Hepatocyte (in vitro differentiated cells): ENCODE results near the gene GBP3.

Experiments used
- EZH2 ChIP-seq: fragments of 200-600 bp; sonication (generic); IDR thresholded peaks from 2 replicates; pipeline ENCODE4 v1.6.1; 2016; ENCODE audit warnings: antibody characterized with exemption, mild to moderate bottlenecking, borderline replicate concordance
- TF ChIP-seq, protein P1 (sequence below): fragments of 200-600 bp; sonication (generic); IDR thresholded peaks from 2 replicates; pipeline ENCODE4 v1.5.1; 2016; ENCODE audit warnings: antibody characterized with exemption, mild to moderate bottlenecking; ENCODE audit not compliant: poor library complexity

DNA sequence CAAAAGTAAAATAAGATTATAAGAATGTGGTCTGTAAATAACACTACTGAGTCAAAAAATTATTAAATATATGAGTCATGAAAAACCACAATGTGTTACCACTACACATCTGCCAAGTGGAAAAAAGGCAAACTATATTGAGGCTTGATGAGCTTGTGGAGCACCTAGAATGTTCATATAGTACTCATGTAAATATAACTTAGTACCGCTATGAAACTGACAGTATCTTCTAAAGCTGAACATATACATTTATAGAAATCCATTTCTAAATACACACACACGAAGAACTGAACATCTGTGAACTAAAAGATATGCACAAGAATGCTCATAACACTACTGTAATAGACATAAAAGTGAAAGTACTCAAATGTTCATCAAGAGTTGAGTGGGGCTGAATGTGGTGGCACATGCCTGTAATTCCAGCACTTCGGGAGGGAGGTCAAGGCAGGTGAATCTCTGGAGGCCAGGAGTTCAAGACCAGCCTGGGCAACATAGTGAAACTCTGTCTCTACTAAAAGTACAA lies 18.5 kb upstream of the GBP3 start:
- TF ChIP-seq, protein P1, sequence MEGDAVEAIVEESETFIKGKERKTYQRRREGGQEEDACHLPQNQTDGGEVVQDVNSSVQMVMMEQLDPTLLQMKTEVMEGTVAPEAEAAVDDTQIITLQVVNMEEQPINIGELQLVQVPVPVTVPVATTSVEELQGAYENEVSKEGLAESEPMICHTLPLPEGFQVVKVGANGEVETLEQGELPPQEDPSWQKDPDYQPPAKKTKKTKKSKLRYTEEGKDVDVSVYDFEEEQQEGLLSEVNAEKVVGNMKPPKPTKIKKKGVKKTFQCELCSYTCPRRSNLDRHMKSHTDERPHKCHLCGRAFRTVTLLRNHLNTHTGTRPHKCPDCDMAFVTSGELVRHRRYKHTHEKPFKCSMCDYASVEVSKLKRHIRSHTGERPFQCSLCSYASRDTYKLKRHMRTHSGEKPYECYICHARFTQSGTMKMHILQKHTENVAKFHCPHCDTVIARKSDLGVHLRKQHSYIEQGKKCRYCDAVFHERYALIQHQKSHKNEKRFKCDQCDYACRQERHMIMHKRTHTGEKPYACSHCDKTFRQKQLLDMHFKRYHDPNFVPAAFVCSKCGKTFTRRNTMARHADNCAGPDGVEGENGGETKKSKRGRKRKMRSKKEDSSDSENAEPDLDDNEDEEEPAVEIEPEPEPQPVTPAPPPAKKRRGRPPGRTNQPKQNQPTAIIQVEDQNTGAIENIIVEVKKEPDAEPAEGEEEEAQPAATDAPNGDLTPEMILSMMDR = no peak
- TF ChIP-seq EZH2 = no peak
